Gastroesophageal sphincter (tissue), 3 donors: ENCODE measurements around the gene FBXW8.

Experiments used
- CTCF ChIP-seq, 4 experiments: fragments of 200-600 bp in 2 of 4; fragments of 450-650 bp in 2 of 4; sonication (generic) in 1 of 4; IDR thresholded peaks; one replicate each; pipeline ENCODE4 v1.5.1; 2017 to 2019; ENCODE audit warnings: antibody characterized with exemption in 4 of 4, mild to moderate bottlenecking in 2 of 4, moderate library complexity in 2 of 4
- EP300 ChIP-seq: sonication (generic); formaldehyde crosslinking; IDR thresholded peaks from one replicate; pipeline ENCODE4 v1.6.1; 2017; ENCODE audit warnings: antibody characterized with exemption, mild to moderate bottlenecking
- POLR2A ChIP-seq, 2 donors: fragments of 450-650 bp; IDR thresholded peaks; one replicate each; pipeline ENCODE4 v1.6.1; 2017; ENCODE audit warnings: antibody characterized with exemption in 2 of 2, mild to moderate bottlenecking in 2 of 2, moderate library complexity in 1 of 2

- TF ChIP-seq POLR2A (IDR thresholded peaks at IDR 0.05), result no peak
- TF ChIP-seq EP300, result no peak
- TF ChIP-seq CTCF (IDR thresholded peaks at IDR 0.05), result no peak
These were observed 125.3 kb downstream of the FBXW8 start for GRCh38 chr12:117036046-117036445.
